ENCODE data around the gene BMP4. TPM values are rescaled to one million over a fixed set of nuclear protein-coding genes. Genes with fewer than 3 reads are reported as not detected.

BMP4 gene
- total RNA-seq (2016; rRNA removed; fragmentation: Illumina TruSeq; extraction: Trizol): 42.0 and 56.4 TPM in 2 replicates
- total RNA-seq (2016; cell fraction: cytosol; rRNA removed; fragmentation: Illumina TruSeq; extraction: Trizol; ENCODE audit: low read depth): 35.6 and 35.9 TPM in 2 replicates
- total RNA-seq (2016; cell fraction: insoluble cytoplasmic fraction; rRNA removed; fragmentation: Illumina TruSeq; extraction: Trizol): 41.4 and 55.4 TPM in 2 replicates
- 49.1 and 51.5 TPM in 2 replicates for total RNA-seq (2016; cell fraction: membrane; rRNA removed; fragmentation: Illumina TruSeq; extraction: Trizol)
- 49.7 and 53.7 TPM in 2 replicates for total RNA-seq (2016; cell fraction: nucleus; rRNA removed; fragmentation: Illumina TruSeq; extraction: Trizol)
- 160 and 169 TPM in 2 replicates for polyA plus RNA-seq (2011; rRNA removed)
- polyA plus RNA-seq (2011; cell fraction: cytosol; rRNA removed): 138 and 170 TPM in 2 replicates
- polyA plus RNA-seq (2011; cell fraction: nucleus; rRNA removed): 131 and 155 TPM in 2 replicates
- polyA plus RNA-seq (2012): 107 and 149 TPM in 2 replicates
- 19.3 and 21.3 TPM in 2 replicates for polyA plus RNA-seq (2016; cell fraction: cytosol; fragmentation: Illumina TruSeq; extraction: Trizol; ENCODE audit: low read depth)
- polyA plus RNA-seq (2016; cell fraction: insoluble cytoplasmic fraction; fragmentation: Illumina TruSeq; extraction: Trizol; ENCODE audit: low read depth): 65.3 and 66.1 TPM in 2 replicates
- 36.6 and 42.0 TPM in 2 replicates for polyA plus RNA-seq (2016; cell fraction: membrane; fragmentation: Illumina TruSeq; extraction: Trizol; ENCODE audit: low read depth)
- polyA plus RNA-seq (2016; cell fraction: nucleus; fragmentation: Illumina TruSeq; extraction: Trizol; ENCODE audit: insufficient read depth, low read depth): 127 and 132 TPM in 2 replicates
- 184 TPM in 1 of 2 replicates, not detected in the other for polyA minus RNA-seq (2011; rRNA and poly(A)+ RNA removed; ENCODE audit: low replicate concordance)
- 61.4 and 78.3 TPM in 2 replicates for polyA minus RNA-seq (2011; cell fraction: cytosol; rRNA and poly(A)+ RNA removed)
- 94.6 and 96.1 TPM in 2 replicates for polyA minus RNA-seq (2011; cell fraction: nucleus; rRNA and poly(A)+ RNA removed)
- percentile 98 among the genes with signal in this experiment for Bru-seq, nascent RNA
- BruChase-seq, experiment 1, labeled RNA remaining after a 6-hour chase: percentile 95 among the genes with signal in this experiment
- BruChase-seq, experiment 2, labeled RNA remaining after a 2-hour chase: percentile 98 among the genes with signal in this experiment
- long read RNA-seq, experiment 1, transcript BMP4-206 (4 exons, 1,708 nt): minor isoform, 37 of 120 reads
- long read RNA-seq, experiment 1, transcript BMP4-205 (3 exons, 1,705 nt): minor isoform, 5 of 120 reads
- long read RNA-seq, experiment 1, transcript BMP4-201 (4 exons, 1,917 nt): major isoform, 42 of 120 reads
- long read RNA-seq, experiment 1, partial matches to known transcripts: 6 of 120 reads
- long read RNA-seq, experiment 1, other reads (novel, unspliced or antisense): 27 of 120 reads
- long read RNA-seq, experiment 2, transcript BMP4-206 (4 exons, 1,708 nt): minor isoform, 41 of 208 reads
- long read RNA-seq, experiment 2, transcript BMP4-201 (4 exons, 1,917 nt): major isoform, 82 of 208 reads
- long read RNA-seq, experiment 2, transcript BMP4-205 (3 exons, 1,705 nt): minor isoform, 20 of 208 reads
- long read RNA-seq, experiment 2, partial matches to known transcripts: 34 of 208 reads
- long read RNA-seq, experiment 2, other reads (novel, unspliced or antisense): 30 of 208 reads

DNA sequence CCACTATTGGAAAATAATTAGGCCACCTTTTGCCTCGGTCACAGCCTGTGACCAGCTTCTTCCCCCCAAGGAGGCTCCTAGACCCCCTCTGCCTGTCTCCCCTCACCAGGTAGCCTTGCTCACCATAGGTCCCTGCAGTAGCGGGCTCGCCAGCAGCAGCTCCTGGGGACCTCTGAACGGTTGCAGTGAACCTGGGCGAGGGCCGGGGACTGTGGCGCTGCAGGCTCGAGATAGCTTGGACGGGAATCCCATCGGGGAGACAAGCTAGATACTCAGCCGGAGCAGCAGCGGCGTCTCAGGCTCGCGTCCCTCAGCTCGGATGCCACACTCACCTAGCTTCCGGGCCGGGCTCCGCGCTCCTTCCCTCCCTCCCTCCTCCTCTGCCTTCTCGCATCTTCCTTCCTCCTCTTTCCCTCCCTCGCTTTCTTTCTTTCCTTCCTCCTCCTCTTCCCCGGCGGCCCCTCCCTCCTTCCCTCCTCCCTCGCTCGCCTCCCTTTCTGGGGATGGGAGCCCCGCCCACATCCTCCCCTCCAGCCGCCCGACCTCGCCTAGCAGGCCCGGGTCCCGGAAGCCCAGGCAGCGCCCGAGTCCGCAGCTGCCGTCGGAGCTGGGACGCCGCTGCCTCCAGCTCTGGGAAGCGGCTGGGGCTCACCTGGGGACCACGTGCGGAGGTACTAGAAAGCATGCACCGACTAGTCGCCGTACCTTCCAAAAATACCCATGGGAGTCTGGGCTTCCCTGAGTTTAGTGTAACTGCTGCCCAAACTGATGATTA is at the start of gene BMP4:
TSS of gene BMP4 (minus strand) at position 399 of the 775 bp plus-strand sequence. CDS start 4,603 bp downstream, outside the sequence.
- peak; percentile 82 for DNase-seq (ENCODE audit: low spot score)
- Histone ChIP-seq H3K79me2 (ENCODE audit: insufficient read depth, low read length) (peaks cover 57% of the 10 kb centered on the region), H3K4me1 (ENCODE audit: insufficient read depth, low read length) (peaks cover 61% of the 10 kb centered on the region), H3K36me3 (replicated peaks in 1 of 2; ENCODE audit: control insufficient read depth in 1 of 2, insufficient read depth in 2 of 2, low read length in 2 of 2) (peaks cover 7 to 16% of the 10 kb centered on the region in 2 experiments), H2AFZ (ENCODE audit: low read length) (peak within 1 kb of the TSS; percentile 4), H4K20me1 (ENCODE audit: insufficient read depth, low read length) (peaks cover 9% of the 10 kb centered on the region; the same call in 1 of the 2 replicates), H3K27ac (ENCODE audit: extremely low read length, insufficient read depth, low read length) (peak within 1 kb of the TSS; percentile 85), H3K27me3 (ENCODE audit: control insufficient read depth in 1 of 2, insufficient read depth in 2 of 2, low read length in 2 of 2) (no peaks in the 10 kb centered on the region; a peak in 1 of 5 replicates), H3K4me2 (ENCODE audit: low read depth, low read length) (peak within 1 kb of the TSS; percentile 75), H3K4me3 (replicated peaks in 1 of 3; ENCODE audit: insufficient read depth in 1 of 3, low read depth in 2 of 3, low read length in 3 of 3) (peak within 1 kb of the TSS; percentile 87 to 92 (median 90)), H3K9ac (ENCODE audit: insufficient read depth, low read depth, low read length) (peak within 1 kb of the TSS; percentile 93), H3K9me3 (ENCODE audit: low read length) (no peaks in the 10 kb centered on the region)
- POLR2A ChIA-PET: interaction anchor here (0.5 to 9.7 kb wide), 33 partner anchors 9 to 548 kb away, joined by 3 to 163 read pairs (median 5); no protein-coding TSS in a partner anchor
- in situ Hi-C loops (cut with HindIII; ENCODE audit: extremely low pct_ligation_motif_present, low pct_unique_long_range_greater_than_20kb) (loop anchor here (5.0 to 10.0 kb wide), 3 partner anchors 221 to 388 kb away; no protein-coding TSS in a partner anchor), intact Hi-C loops (cut with micrococcal nuclease; ENCODE audit: unreplicated experiment) (loop anchor here (1.0 to 5.0 kb wide), 7 partner anchors 92 to 396 kb away; no protein-coding TSS in a partner anchor)
- WGBS (ENCODE audit: low lambda C conversion rate): 2% methylated on average over 35 of the region's 45 CpGs
- no peak for FAIRE-seq
- CTCF ChIA-PET (ENCODE audit: low intra/inter-chr PET ratio, low total read pairs): interaction anchor here (1.7 kb wide), 1 partner anchor 219 kb away, joined by 8 read pairs; no protein-coding TSS in a partner anchor
- BruUV-seq (replicated peaks): no TSS peak
- ATAC-seq: peak; percentile 79
- TF ChIP-seq ZNF335 (CRISPR knock-in tag; IDR thresholded peaks at IDR 0.05) (peak; percentile 81), NR2F1 (CRISPR knock-in tag; IDR thresholded peaks at IDR 0.05) (no peak), ZGPAT (CRISPR knock-in tag; IDR thresholded peaks at IDR 0.05) (peak; percentile 91), SRSF9 (IDR thresholded peaks at IDR 0.05; ENCODE audit: borderline replicate concordance, insufficient read depth, low read depth, low read length, poor library complexity, severe bottlenecking) (no peak), ZNF616 (CRISPR knock-in tag; IDR thresholded peaks at IDR 0.05; ENCODE audit: low read depth) (0 out of 2 replicates have a peak, but pooled peaks have one; percentile 69), BHLHE40 (IDR thresholded peaks at IDR 0.05; ENCODE audit: low read length) (peak; percentile 41; the same call in 1 of the 2 replicates), KLF6 (CRISPR knock-in tag; IDR thresholded peaks at IDR 0.05) (peak; percentile 69), CBX5 (CRISPR knock-in tag; IDR thresholded peaks at IDR 0.05; ENCODE audit: borderline replicate concordance) (no peak), ZNF446 (CRISPR knock-in tag; IDR thresholded peaks at IDR 0.05) (0 out of 2 replicates have a peak, but pooled peaks have one; percentile 87), ZKSCAN8 (CRISPR knock-in tag; IDR thresholded peaks at IDR 0.05; ENCODE audit: borderline replicate concordance) (peak; percentile 36; the same call in 1 of the 2 replicates)
- TF ChIP-seq, protein P1, sequence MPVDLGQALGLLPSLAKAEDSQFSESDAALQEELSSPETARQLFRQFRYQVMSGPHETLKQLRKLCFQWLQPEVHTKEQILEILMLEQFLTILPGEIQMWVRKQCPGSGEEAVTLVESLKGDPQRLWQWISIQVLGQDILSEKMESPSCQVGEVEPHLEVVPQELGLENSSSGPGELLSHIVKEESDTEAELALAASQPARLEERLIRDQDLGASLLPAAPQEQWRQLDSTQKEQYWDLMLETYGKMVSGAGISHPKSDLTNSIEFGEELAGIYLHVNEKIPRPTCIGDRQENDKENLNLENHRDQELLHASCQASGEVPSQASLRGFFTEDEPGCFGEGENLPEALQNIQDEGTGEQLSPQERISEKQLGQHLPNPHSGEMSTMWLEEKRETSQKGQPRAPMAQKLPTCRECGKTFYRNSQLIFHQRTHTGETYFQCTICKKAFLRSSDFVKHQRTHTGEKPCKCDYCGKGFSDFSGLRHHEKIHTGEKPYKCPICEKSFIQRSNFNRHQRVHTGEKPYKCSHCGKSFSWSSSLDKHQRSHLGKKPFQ (CRISPR knock-in tag; IDR thresholded peaks at IDR 0.05; ENCODE audit: insufficient replicate concordance): no peak

Measured in HepG2 (cell line).